Neural crest cell (in vitro differentiated cells): Measurements from ENCODE around the gene ORAI3. TPM values are rescaled to one million over a fixed set of nuclear protein-coding genes. Genes with fewer than 3 reads are reported as not detected.

Experiments
- DNase-seq: peaks from one replicate; pipeline ENCODE4 v3.0.0; 2021; ENCODE audit warnings: low read depth, mixed read lengths, low spot score
- H3K27ac Mint-ChIP-seq: one replicate; pipeline ENCODE4 v1.8.0; 2021; ENCODE audit warnings: mild to moderate bottlenecking, mixed read lengths; ENCODE audit not compliant: unreplicated experiment
- H3K27me3 Mint-ChIP-seq: 2 replicates; pipeline ENCODE4 v1.8.0; 2021; ENCODE audit warnings: low read depth, mild to moderate bottlenecking, mixed read lengths
- H3K36me3 Mint-ChIP-seq: 2 replicates; pipeline ENCODE4 v1.8.0; 2021; ENCODE audit warnings: low read depth, mild to moderate bottlenecking, mixed read lengths
- H3K4me1 Mint-ChIP-seq: 2 replicates; pipeline ENCODE4 v1.8.0; 2021; ENCODE audit warnings: mixed read lengths
- H3K4me3 Mint-ChIP-seq: one replicate; pipeline ENCODE4 v1.8.0; 2021; ENCODE audit warnings: mild to moderate bottlenecking, mixed read lengths
- H3K9me3 Mint-ChIP-seq: 2 replicates; pipeline ENCODE4 v1.8.0; 2021; ENCODE audit warnings: mixed read lengths
- total RNA-seq: library from RNA; stranded (reverse); gene quantifications from 2 replicates; pipeline ENCODE4 v1.2.1, GENCODE V29; 2021
- TF ChIP-seq, protein P1 (sequence below): fragments of 200-600 bp; sonication (generic); conservative IDR thresholded peaks from 2 replicates; pipeline ENCODE4 v1.5.0; 2021; ENCODE audit warnings: antibody characterized with exemption, mild to moderate bottlenecking

The ORAI3 gene
- total RNA-seq, 1 donor from 2014 or later = 7.7 TPM

GRCh38 chr16:30963925-30964511 lies 15.2 kb downstream of the ORAI3 start:
- no peak overlapping the region for H3K27ac Mint-ChIP-seq
- no peak for DNase-seq
- H3K4me1 Mint-ChIP-seq = peaks cover 13% of the 10 kb centered on the region
- TF ChIP-seq, protein P1, sequence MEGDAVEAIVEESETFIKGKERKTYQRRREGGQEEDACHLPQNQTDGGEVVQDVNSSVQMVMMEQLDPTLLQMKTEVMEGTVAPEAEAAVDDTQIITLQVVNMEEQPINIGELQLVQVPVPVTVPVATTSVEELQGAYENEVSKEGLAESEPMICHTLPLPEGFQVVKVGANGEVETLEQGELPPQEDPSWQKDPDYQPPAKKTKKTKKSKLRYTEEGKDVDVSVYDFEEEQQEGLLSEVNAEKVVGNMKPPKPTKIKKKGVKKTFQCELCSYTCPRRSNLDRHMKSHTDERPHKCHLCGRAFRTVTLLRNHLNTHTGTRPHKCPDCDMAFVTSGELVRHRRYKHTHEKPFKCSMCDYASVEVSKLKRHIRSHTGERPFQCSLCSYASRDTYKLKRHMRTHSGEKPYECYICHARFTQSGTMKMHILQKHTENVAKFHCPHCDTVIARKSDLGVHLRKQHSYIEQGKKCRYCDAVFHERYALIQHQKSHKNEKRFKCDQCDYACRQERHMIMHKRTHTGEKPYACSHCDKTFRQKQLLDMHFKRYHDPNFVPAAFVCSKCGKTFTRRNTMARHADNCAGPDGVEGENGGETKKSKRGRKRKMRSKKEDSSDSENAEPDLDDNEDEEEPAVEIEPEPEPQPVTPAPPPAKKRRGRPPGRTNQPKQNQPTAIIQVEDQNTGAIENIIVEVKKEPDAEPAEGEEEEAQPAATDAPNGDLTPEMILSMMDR = no peak
- H3K36me3 Mint-ChIP-seq = peaks cover 26% of the 10 kb centered on the region
- H3K4me3 Mint-ChIP-seq = no peak overlapping the region
- no peaks in the 10 kb centered on the region for H3K27me3 Mint-ChIP-seq
- H3K9me3 Mint-ChIP-seq = no peaks in the 10 kb centered on the region

- H3K4me3 Mint-ChIP-seq = no peak overlapping the region
- peaks cover 6% of the 10 kb centered on the region for H3K4me1 Mint-ChIP-seq
- H3K27ac Mint-ChIP-seq = no peak overlapping the region
- no peaks in the 10 kb centered on the region for H3K9me3 Mint-ChIP-seq
- TF ChIP-seq, protein P1 = no peak
- peaks cover 22% of the 10 kb centered on the region for H3K36me3 Mint-ChIP-seq
- no peak for DNase-seq
- H3K27me3 Mint-ChIP-seq = no peaks in the 10 kb centered on the region
Observed at GRCh38 chr16:30964574-30965226, 15.8 kb downstream of the ORAI3 start.

- H3K36me3 Mint-ChIP-seq = peaks cover 14% of the 10 kb centered on the region
- TF ChIP-seq, protein P1 = no peak
Observed at GRCh38 chr16:30965436-30965835, 16.6 kb downstream of the ORAI3 start.

DNA sequence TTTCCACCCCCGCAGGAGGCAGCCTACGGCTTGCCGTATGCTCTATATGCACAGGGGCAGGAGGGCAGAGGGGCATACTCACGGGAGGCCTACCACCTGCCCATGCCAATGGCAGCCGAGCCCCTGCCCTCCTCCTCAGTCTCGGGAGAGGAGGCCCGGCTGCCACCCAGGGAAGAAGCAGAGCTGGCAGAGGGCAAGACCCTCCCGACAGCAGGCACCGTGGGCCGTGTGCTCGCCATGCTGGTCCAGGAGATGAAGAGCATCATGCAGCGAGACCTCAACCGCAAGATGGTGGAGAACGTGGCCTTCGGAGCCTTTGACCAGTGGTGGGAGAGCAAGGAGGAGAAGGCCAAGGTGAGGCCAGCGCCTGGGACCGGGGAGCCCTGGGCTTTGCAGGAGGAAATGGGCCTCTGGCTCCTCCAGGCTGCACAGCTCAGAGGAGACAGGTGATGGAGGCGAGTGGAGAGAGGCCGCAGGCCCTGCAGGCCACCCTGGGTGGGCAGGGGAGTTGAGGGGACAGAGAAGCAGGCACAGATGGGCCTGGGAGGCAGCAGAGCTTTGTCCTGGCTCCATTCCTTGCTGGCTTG lies 17.3 kb downstream of the ORAI3 start:
- Mint-ChIP-seq H3K9me3 (no peaks in the 10 kb centered on the region), H3K36me3 (peaks cover 15% of the 10 kb centered on the region)

More at GRCh38 chr16:30965436-30965835, 16.6 kb downstream of the ORAI3 start:
- Mint-ChIP-seq H3K27ac (no peak overlapping the region), H3K9me3 (no peaks in the 10 kb centered on the region), H3K4me3 (no peak overlapping the region), H3K27me3 (no peaks in the 10 kb centered on the region), H3K4me1 (no peaks in the 10 kb centered on the region)
- no peak for DNase-seq

DNA sequence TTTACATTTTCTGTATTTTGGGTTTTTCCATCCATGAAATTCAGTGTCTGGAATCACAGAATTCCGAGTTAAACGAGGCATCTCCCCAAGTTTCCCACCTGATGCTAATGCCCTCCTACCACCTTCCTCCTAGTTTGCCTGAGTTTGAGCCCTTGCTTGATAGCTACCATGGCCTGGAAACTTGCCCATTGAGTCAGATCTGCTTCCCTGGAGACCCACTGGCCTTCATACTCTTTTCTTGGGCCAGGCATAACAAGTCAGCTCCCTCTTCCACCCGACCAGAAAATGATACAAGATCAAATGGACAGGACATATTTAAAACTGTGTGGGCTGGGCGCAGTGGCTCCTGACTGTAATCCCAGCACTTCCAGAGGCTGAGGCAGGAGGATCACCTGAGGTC lies 18.9 kb downstream of the ORAI3 start:
- TF ChIP-seq, protein P1 = no peak

More for the DNA sequence above, 17.3 kb downstream of the ORAI3 start:
- DNase-seq = no peak
- no peak overlapping the region for H3K27ac Mint-ChIP-seq
- TF ChIP-seq, protein P1 = no peak
- H3K4me1 Mint-ChIP-seq = no peaks in the 10 kb centered on the region
- H3K4me3 Mint-ChIP-seq = no peak overlapping the region
- no peaks in the 10 kb centered on the region for H3K27me3 Mint-ChIP-seq

More for the DNA sequence above, 18.9 kb downstream of the ORAI3 start:
- Mint-ChIP-seq H3K9me3 (no peaks in the 10 kb centered on the region), H3K36me3 (peaks cover 19% of the 10 kb centered on the region), H3K27me3 (no peaks in the 10 kb centered on the region), H3K27ac (no peak overlapping the region), H3K4me1 (no peaks in the 10 kb centered on the region), H3K4me3 (no peak overlapping the region)
- DNase-seq = no peak
